Medulla oblongata (tissue), 1 donor: ENCODE measurements around the gene FAIM.
"Not testable (repeated sequence)": the region's sequence is repeated elsewhere in the genome, so short reads cannot be mapped to it uniquely, and the experiment has no call there.

Source experiments
- DNase-seq: peaks from one replicate; pipeline ENCODE4 v3.0.0-alpha.2; 2015; ENCODE audit errors: extremely low spot score

FAIM gene

GRCh38 chr3:138601661-138602060, 6.9 kb upstream of the FAIM start:
- not testable (repeated sequence) for DNase-seq

- DNase-seq, result not testable (repeated sequence)
These were observed 4.4 kb upstream of the FAIM start for GRCh38 chr3:138604106-138604595.

- no peak for DNase-seq
These were observed 1.3 kb downstream of the FAIM start for GRCh38 chr3:138609898-138610266.

GRCh38 chr3:138615462-138615861, 6.9 kb downstream of the FAIM start:
- DNase-seq, result no peak

GRCh38 chr3:138620431-138620830, 11.9 kb downstream of the FAIM start:
- no peak for DNase-seq

GRCh38 chr3:138624518-138624917, 15.9 kb downstream of the FAIM start:
- DNase-seq, result no peak

GRCh38 chr3:138625707-138626365, 17.3 kb downstream of the FAIM start:
- no peak for DNase-seq

- DNase-seq, result no peak
These were observed 21.0 kb downstream of the FAIM start for GRCh38 chr3:138629526-138629925.

GRCh38 chr3:138638641-138639040, 30.1 kb downstream of the FAIM start:
- no peak for DNase-seq

- DNase-seq, result no peak
These were observed 32.0 kb downstream of the FAIM start for GRCh38 chr3:138640537-138640936.

- DNase-seq, result no peak
These were observed 33.8 kb downstream of the FAIM start for GRCh38 chr3:138642226-138642926.

- DNase-seq, result no peak
These were observed 34.3 kb downstream of the FAIM start for GRCh38 chr3:138642927-138643253.

GRCh38 chr3:138646008-138646407, 37.4 kb downstream of the FAIM start:
- no peak for DNase-seq

- no peak for DNase-seq
These were observed 37.9 kb downstream of the FAIM start for GRCh38 chr3:138646513-138646912.

GRCh38 chr3:138649134-138649533, 40.6 kb downstream of the FAIM start:
- DNase-seq, result no peak

GRCh38 chr3:138653567-138653966, 45.0 kb downstream of the FAIM start:
- no peak for DNase-seq

- DNase-seq, result no peak
These were observed 48.9 kb downstream of the FAIM start for GRCh38 chr3:138657508-138657907.

- DNase-seq, result peak; percentile 53
These were observed 59.5 kb downstream of the FAIM start for GRCh38 chr3:138668107-138668506.

GRCh38 chr3:138670407-138670806, 61.8 kb downstream of the FAIM start:
- DNase-seq, result no peak

GRCh38 chr3:138673641-138674530, 65.3 kb downstream of the FAIM start:
- DNase-seq, result peak; percentile 57

- DNase-seq, result no peak
These were observed 66.8 kb downstream of the FAIM start for GRCh38 chr3:138675393-138675792.

- peak; percentile 25 for DNase-seq
These were observed 69.5 kb downstream of the FAIM start for GRCh38 chr3:138678086-138678485.
